HCT116 (cell line): ENCODE results near the gene C9orf85. TPM values are rescaled to one million over a fixed set of nuclear protein-coding genes. Genes with fewer than 3 reads are reported as not detected.

ENCODE experiments used
- ATAC-seq: fragments of 200-7000 bp; cut with Tn5 transposase; 2 replicates; pipeline ENCODE4 v1.9.1; 2020; ENCODE audit warnings: mild to moderate bottlenecking, moderate library complexity
- BruUV-seq: library from RNA; stranded (reverse); fragments of 400-500 nt; replicated peaks from 2 replicates; lab custom pipeline; 2021; lab: Mats Ljungman, UMichigan
- CTCF ChIA-PET: fragments of 300-600 bp; sonication (Branson Sonifier 250); formaldehyde crosslinking; loops from one replicate; lab custom pipeline; 2021; ENCODE audit warnings: antibody characterized with exemption; lab: Charles Lee
- POLR2A ChIA-PET: fragments of 300-600, 350-600 bp; sonication (Branson Sonifier 250); formaldehyde crosslinking; loops from one replicate; lab custom pipeline; 2021; ENCODE audit warnings: antibody characterized with exemption; lab: Charles Lee
- RAD21 ChIA-PET, 2 experiments: fragments of 300-600 bp; sonication (Branson Sonifier 250); formaldehyde crosslinking; loops; one replicate each; lab custom pipeline; 2023; ENCODE audit warnings: low total read pairs in 2 of 2; ENCODE audit not compliant: uncharacterized antibody in 2 of 2, unreplicated experiment in 2 of 2, low non-redundant PET in 1 of 2; lab: Charles Lee
- DNase-seq: peaks from one replicate; pipeline ENCODE4 v3.0.0-alpha.2; 2010; ENCODE audit warnings: low read depth, low spot score
- H2AFZ ChIP-seq: fragments of 200-600 bp; shearing (Covaris generic), sonication (generic); 2 replicates; pipeline ENCODE4 v1.6.1; 2017; ENCODE audit warnings: low read depth, mixed run types, mixed read lengths, antibody characterized with exemption, low read length; ENCODE audit not compliant: poor library complexity, severe bottlenecking
- H3K27ac ChIP-seq: 2 replicates; pipeline ENCODE4 v1.5.1; 2012; ENCODE audit warnings: low read depth, low read length
- H3K27me3 ChIP-seq: fragments of 200-600 bp; sonication (generic); 2 replicates; pipeline ENCODE4 v1.6.1; 2016; ENCODE audit warnings: mixed run types, low read length, mixed read lengths; ENCODE audit not compliant: insufficient read depth
- H3K36me3 ChIP-seq, 2 experiments: fragments of 200-500 bp in 1 of 2; fragments of 200-600 bp in 1 of 2; sonication (Bioruptor generic) in 1 of 2; sonication (generic) in 1 of 2; 2 replicates each; pipeline versions ENCODE4 v1.5.1 to v1.6.1; 2014 to 2016; ENCODE audit warnings: low read length in 2 of 2, inconsistent platforms in 1 of 2, mixed read lengths in 1 of 2, mixed run types in 1 of 2; ENCODE audit not compliant: insufficient read depth in 2 of 2, control insufficient read depth in 1 of 2
- H3K4me1 ChIP-seq, 2 experiments: fragments of 200-600 bp in 1 of 2; sonication (generic) in 1 of 2; 2 replicates each; pipeline versions ENCODE4 v1.5.1 to v1.6.1; 2012 to 2017; ENCODE audit warnings: low read length in 2 of 2, inconsistent platforms in 1 of 2, mild to moderate bottlenecking in 1 of 2, mixed read lengths in 1 of 2, mixed run types in 1 of 2, moderate library complexity in 1 of 2; ENCODE audit not compliant: insufficient read depth in 2 of 2, control insufficient read depth in 1 of 2
- H3K4me2 ChIP-seq: fragments of 200-600 bp; sonication (generic); 2 replicates; pipeline ENCODE4 v1.6.1; 2017; ENCODE audit warnings: mixed run types, low read length, mixed read lengths
- H3K4me3 ChIP-seq, 2 experiments: fragments of 200-600 bp in 1 of 2; sonication (generic) in 1 of 2; replicated peaks in 1 of 2; 2 replicates each; pipeline ENCODE4 v1.5.1; 2011 to 2016; ENCODE audit warnings: low read length in 2 of 2, control low read depth in 1 of 2, low read depth in 1 of 2, mild to moderate bottlenecking in 1 of 2, mixed read lengths in 1 of 2, mixed run types in 1 of 2
- H3K79me2 ChIP-seq: fragments of 200-600 bp; sonication (generic); 2 replicates; pipeline ENCODE4 v1.6.1; 2017; ENCODE audit warnings: mild to moderate bottlenecking, mixed run types, low read length, moderate library complexity, mixed read lengths; ENCODE audit not compliant: insufficient read depth
- H3K9ac ChIP-seq: fragments of 200-600 bp; sonication (generic); 2 replicates; pipeline ENCODE4 v1.6.1; 2016; ENCODE audit warnings: low read length, mixed read lengths
- H3K9me2 ChIP-seq: fragments of 200-600 bp; sonication (generic), shearing (Covaris generic); 2 replicates; pipeline ENCODE4 v1.6.1; 2017; ENCODE audit warnings: mixed run types, mild to moderate bottlenecking, moderate library complexity; ENCODE audit not compliant: insufficient read depth
- H3K9me3 ChIP-seq, 2 experiments: fragments of 200-500 bp in 1 of 2; fragments of 200-600 bp in 1 of 2; sonication (Bioruptor generic) in 1 of 2; sonication (generic) in 1 of 2; 2 replicates each; pipeline ENCODE4 v1.6.1; 2014 to 2017; ENCODE audit warnings: low read length in 2 of 2, mixed read lengths in 2 of 2, inconsistent platforms in 1 of 2, low read depth in 1 of 2, mild to moderate bottlenecking in 1 of 2, mixed run types in 1 of 2, moderate library complexity in 1 of 2; ENCODE audit not compliant: control insufficient read depth in 1 of 2, insufficient read depth in 1 of 2
- H4K20me1 ChIP-seq: fragments of 200-600 bp; sonication (generic), shearing (Covaris generic); 2 replicates; pipeline ENCODE4 v1.6.1; 2017; ENCODE audit warnings: mixed run types, mild to moderate bottlenecking, moderate library complexity; ENCODE audit not compliant: insufficient read depth
- CBX3 ChIP-seq: IDR thresholded peaks from 2 replicates; pipeline ENCODE4 v1.6.1; 2012; ENCODE audit warnings: low read depth
- CTCF ChIP-seq, 3 experiments: fragments of 200-600 bp in 1 of 3; sonication (generic) in 1 of 3; IDR thresholded peaks in 2 of 3; conservative IDR thresholded peaks in 1 of 3; 2 replicates each; pipeline ENCODE4 v1.5.1; 2012 to 2017; ENCODE audit warnings: low read depth in 2 of 3, low read length in 2 of 3, antibody characterized with exemption in 1 of 3, borderline replicate concordance in 1 of 3, control low read depth in 1 of 3, mild to moderate bottlenecking in 1 of 3, mixed read lengths in 1 of 3, mixed run types in 1 of 3, moderate library complexity in 1 of 3; ENCODE audit not compliant: insufficient read depth in 1 of 3
- EGR1 ChIP-seq: IDR thresholded peaks from 2 replicates; pipeline ENCODE4 v1.6.1; 2012; ENCODE audit warnings: low read depth
- ELF1 ChIP-seq: IDR thresholded peaks from 2 replicates; pipeline ENCODE4 v1.6.1; 2012; ENCODE audit warnings: low read depth, borderline replicate concordance
- EZH2 ChIP-seq: fragments of 200-600 bp; sonication (generic); IDR thresholded peaks from 2 replicates; pipeline ENCODE4 v1.6.1; 2017; ENCODE audit warnings: antibody characterized with exemption, mixed run types
- POLR2A ChIP-seq: IDR thresholded peaks from 2 replicates; pipeline ENCODE4 v1.7.0; 2011; ENCODE audit warnings: borderline replicate concordance; ENCODE audit not compliant: insufficient read depth, insufficient read length; ENCODE audit errors: extremely low read depth
- RAD21 ChIP-seq: IDR thresholded peaks from 2 replicates; pipeline ENCODE4 v1.6.1; 2012; ENCODE audit warnings: low read depth, mild to moderate bottlenecking
- SIN3A ChIP-seq: IDR thresholded peaks from 2 replicates; pipeline ENCODE4 v1.6.1; 2012; ENCODE audit warnings: low read depth
- YY1 ChIP-seq: IDR thresholded peaks from 2 replicates; pipeline ENCODE4 v1.6.1; 2011; ENCODE audit warnings: low read length, low read depth, moderate library complexity, mild to moderate bottlenecking; ENCODE audit not compliant: insufficient replicate concordance; ENCODE audit errors: extremely low read depth
- intact Hi-C: fragments of 100-400 bp; cut with micrococcal nuclease; formaldehyde crosslinking; loops from 2 replicates; pipeline ENCODE4 v1.10.0; 2022
- total RNA-seq: library from RNA; stranded (reverse); gene quantifications from one replicate; pipeline ENCODE4 v1.2.1, GENCODE V29; 2021; ENCODE audit not compliant: unreplicated experiment

Gene C9orf85
- total RNA-seq, 1 experiment from 2014 or later = 12.4 TPM

GRCh38 chr9:71937070-71937625 lies 25.7 kb downstream of the C9orf85 start:
- no peaks in the 10 kb centered on the region for H3K9me3 ChIP-seq
- no peak for ATAC-seq
- intact Hi-C loops = no loop called here
- H4K20me1 ChIP-seq = no peaks in the 10 kb centered on the region
- H3K27me3 ChIP-seq = no peaks in the 10 kb centered on the region
- no peak overlapping the region for H3K4me2 ChIP-seq
- TF ChIP-seq CTCF (IDR thresholded peaks at IDR 0.05 in 2 of 3, conservative IDR thresholded peaks at IDR 0.05 in 1 of 3; ENCODE audit: borderline replicate concordance in 1 of 3, insufficient read depth in 1 of 3, low read depth in 2 of 3, low read length in 2 of 3) (no peak), EZH2 (no peak), ELF1 (no peak), EGR1 (no peak), YY1 (no peak), SIN3A (no peak), POLR2A (no peak), CBX3 (no peak)
- TF ChIP-seq, all 23 proteins: peak for 0
- Histone ChIP-seq H2AFZ (no peak overlapping the region), H3K4me1 (peaks cover 0 to 3% of the 10 kb centered on the region in 2 experiments; a peak in 1 of 4 replicates), H3K36me3 (no peaks in the 10 kb centered on the region), H3K9me2 (no peaks in the 10 kb centered on the region), H3K79me2 (peaks cover 20% of the 10 kb centered on the region), H3K27ac (no peak overlapping the region), H3K9ac (no peak overlapping the region), H3K4me3 (no peak overlapping the region)
- ChIA-PET POLR2A (no interaction called here), CTCF (no interaction called here), RAD21 (no interaction called here)
- DNase-seq = no peak
- BruUV-seq = no TSS peak

- Histone ChIP-seq H3K36me3 (no peaks in the 10 kb centered on the region), H2AFZ (no peak overlapping the region), H4K20me1 (no peaks in the 10 kb centered on the region), H3K9ac (no peak overlapping the region), H3K79me2 (peaks cover 20% of the 10 kb centered on the region), H3K4me3 (no peak overlapping the region), H3K4me1 (peaks cover 0 to 5% of the 10 kb centered on the region in 2 experiments; a peak in 1 of 4 replicates), H3K9me3 (no peaks in the 10 kb centered on the region), H3K27ac (no peak overlapping the region), H3K4me2 (no peak overlapping the region), H3K27me3 (no peaks in the 10 kb centered on the region), H3K9me2 (no peaks in the 10 kb centered on the region)
- ChIA-PET CTCF (no interaction called here), RAD21 (no interaction called here), POLR2A (no interaction called here)
- TF ChIP-seq SIN3A = no peak
- TF ChIP-seq RAD21 = no peak
- no peak for TF ChIP-seq POLR2A
- ATAC-seq (no peak), DNase-seq (no peak)
- no TSS peak for BruUV-seq
- intact Hi-C loops = no loop called here
These were observed 26.5 kb downstream of the C9orf85 start for GRCh38 chr9:71937898-71938297.
